ENCODE results near the gene FUT8.

The FUT8 gene

GRCh38 chr14:65433157-65433556 is 20.6 kb downstream of the FUT8 start:
- no peak for ATAC-seq
- no peak for TF ChIP-seq TOX (CRISPR knock-in tag; IDR thresholded peaks at IDR 0.05; ENCODE audit: borderline replicate concordance)

- TF ChIP-seq ZNF8 (CRISPR knock-in tag; IDR thresholded peaks at IDR 0.05), result no peak
- no peak for TF ChIP-seq ZFP3 (CRISPR knock-in tag; IDR thresholded peaks at IDR 0.05)
- TF ChIP-seq CREB5 (CRISPR knock-in tag; IDR thresholded peaks at IDR 0.05; ENCODE audit: low read depth), result no peak
- no peak for TF ChIP-seq TOX (CRISPR knock-in tag; IDR thresholded peaks at IDR 0.05; ENCODE audit: borderline replicate concordance)
- TF ChIP-seq TCF4 (CRISPR knock-in tag; IDR thresholded peaks at IDR 0.05; ENCODE audit: borderline replicate concordance), result no peak
- TF ChIP-seq CSRNP3 (CRISPR knock-in tag; IDR thresholded peaks at IDR 0.05), result no peak
- TF ChIP-seq PATZ1 (CRISPR knock-in tag; IDR thresholded peaks at IDR 0.05; ENCODE audit: borderline replicate concordance), result no peak
- no peak for TF ChIP-seq OSR1 (CRISPR knock-in tag; IDR thresholded peaks at IDR 0.05)
- no peak for TF ChIP-seq RARB (CRISPR knock-in tag; IDR thresholded peaks at IDR 0.05)
- TF ChIP-seq ZNF565 (CRISPR knock-in tag; conservative IDR thresholded peaks at IDR 0.05; ENCODE audit: low read depth), result no peak
- no peak for TF ChIP-seq TSHZ2 (CRISPR knock-in tag; IDR thresholded peaks at IDR 0.05)
- TF ChIP-seq ZC3H10 (CRISPR knock-in tag; IDR thresholded peaks at IDR 0.05), result no peak
- no peak for ATAC-seq
Measured at GRCh38 chr14:65433646-65434045, 21.1 kb downstream of the FUT8 start.

- peak; percentile 44; the same call in 1 of the 2 replicates for TF ChIP-seq ZFP30 (CRISPR knock-in tag; IDR thresholded peaks at IDR 0.05)
- TF ChIP-seq CSRNP3 (CRISPR knock-in tag; IDR thresholded peaks at IDR 0.05), result no peak
- ATAC-seq, result no peak
Measured at GRCh38 chr14:65434216-65434850, 21.8 kb downstream of the FUT8 start.

GRCh38 chr14:65438266-65438933 is 25.9 kb downstream of the FUT8 start:
- TF ChIP-seq GLIS3 (CRISPR knock-in tag; IDR thresholded peaks at IDR 0.05), result no peak
- TF ChIP-seq ZNF565 (CRISPR knock-in tag; conservative IDR thresholded peaks at IDR 0.05; ENCODE audit: low read depth), result no peak
- no peak for TF ChIP-seq TCF4 (CRISPR knock-in tag; IDR thresholded peaks at IDR 0.05; ENCODE audit: borderline replicate concordance)
- TF ChIP-seq PPARA (CRISPR knock-in tag; IDR thresholded peaks at IDR 0.05; ENCODE audit: borderline replicate concordance), result no peak
- TF ChIP-seq ZFP3 (CRISPR knock-in tag; IDR thresholded peaks at IDR 0.05), result no peak
- ATAC-seq, result no peak

- no peak for ATAC-seq
- no peak for TF ChIP-seq ZC3H10 (CRISPR knock-in tag; IDR thresholded peaks at IDR 0.05)
- TF ChIP-seq ZNF565 (CRISPR knock-in tag; conservative IDR thresholded peaks at IDR 0.05; ENCODE audit: low read depth), result no peak
- no peak for TF ChIP-seq ZFP30 (CRISPR knock-in tag; IDR thresholded peaks at IDR 0.05)
- no peak for TF ChIP-seq CSDC2 (CRISPR knock-in tag; IDR thresholded peaks at IDR 0.05)
- no peak for TF ChIP-seq ISL1 (CRISPR knock-in tag; IDR thresholded peaks at IDR 0.05)
- no peak for TF ChIP-seq TCF4 (CRISPR knock-in tag; IDR thresholded peaks at IDR 0.05; ENCODE audit: borderline replicate concordance)
- TF ChIP-seq TSHZ2 (CRISPR knock-in tag; IDR thresholded peaks at IDR 0.05), result no peak
- no peak for TF ChIP-seq BACH2 (CRISPR knock-in tag; IDR thresholded peaks at IDR 0.05; ENCODE audit: borderline replicate concordance)
- TF ChIP-seq OSR1 (CRISPR knock-in tag; IDR thresholded peaks at IDR 0.05), result no peak
- TF ChIP-seq TOX (CRISPR knock-in tag; IDR thresholded peaks at IDR 0.05; ENCODE audit: borderline replicate concordance), result no peak
- TF ChIP-seq GLIS3 (CRISPR knock-in tag; IDR thresholded peaks at IDR 0.05), result no peak
- no peak for TF ChIP-seq CSRNP3 (CRISPR knock-in tag; IDR thresholded peaks at IDR 0.05)
Measured at GRCh38 chr14:65439117-65439516, 26.6 kb downstream of the FUT8 start.
